SKM-1 treated with dmso at 0.1 percent for 144 hours (cell line): Measurements from ENCODE around the gene CYP1B1.
"Not testable (repeated sequence)": the region's sequence is repeated elsewhere in the genome, so short reads cannot be mapped to it uniquely, and the experiment has no call there.

Experiments used
- DNase-seq: peaks from one replicate; lab custom pipeline; 2025; ENCODE audit not compliant: unreplicated experiment; lab: John Stamatoyannopoulos, UW

CYP1B1 gene

GRCh38 chr2:38099099-38100028 is 23.4 kb upstream of the CYP1B1 start:
- DNase-seq = no peak

- DNase-seq = no peak
These were observed 22.6 kb upstream of the CYP1B1 start for GRCh38 chr2:38098421-38099098.

- DNase-seq = no peak
These were observed 22.0 kb upstream of the CYP1B1 start for GRCh38 chr2:38097988-38098385.

DNA sequence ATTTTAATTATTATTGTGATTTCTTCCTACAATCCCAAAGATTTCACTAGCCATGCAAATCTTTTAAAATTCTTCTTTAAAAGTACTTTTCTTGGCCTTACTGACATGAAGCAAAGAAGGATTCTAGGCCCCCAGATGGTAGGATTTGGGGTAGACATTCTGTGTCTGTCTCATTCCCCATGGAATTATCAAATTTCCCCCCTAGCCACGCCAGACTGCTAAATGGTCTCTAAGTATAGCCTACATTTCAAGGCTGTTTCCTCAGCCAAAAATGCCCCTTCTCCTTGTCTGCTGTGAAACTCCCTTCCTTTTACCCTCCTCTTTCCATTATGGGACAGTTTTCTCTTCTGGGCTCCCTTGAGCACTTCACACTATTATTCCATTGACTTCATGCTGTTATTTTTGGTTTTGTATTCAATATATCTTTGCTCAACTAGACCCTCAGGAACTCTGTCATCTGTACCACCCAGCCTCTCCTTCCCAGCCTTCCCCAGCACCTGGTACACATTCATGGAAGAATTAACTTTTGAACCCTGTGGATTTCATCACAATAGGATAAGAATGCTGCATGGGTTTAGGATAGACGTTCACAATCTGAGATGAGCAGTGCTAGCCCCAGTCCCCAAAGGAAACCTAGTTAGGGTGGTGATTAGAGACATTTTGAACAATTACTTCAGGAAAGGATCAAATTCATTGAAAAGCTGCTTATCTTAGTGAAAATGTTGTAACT is 21.5 kb upstream of the CYP1B1 start:
- no peak for DNase-seq

DNA sequence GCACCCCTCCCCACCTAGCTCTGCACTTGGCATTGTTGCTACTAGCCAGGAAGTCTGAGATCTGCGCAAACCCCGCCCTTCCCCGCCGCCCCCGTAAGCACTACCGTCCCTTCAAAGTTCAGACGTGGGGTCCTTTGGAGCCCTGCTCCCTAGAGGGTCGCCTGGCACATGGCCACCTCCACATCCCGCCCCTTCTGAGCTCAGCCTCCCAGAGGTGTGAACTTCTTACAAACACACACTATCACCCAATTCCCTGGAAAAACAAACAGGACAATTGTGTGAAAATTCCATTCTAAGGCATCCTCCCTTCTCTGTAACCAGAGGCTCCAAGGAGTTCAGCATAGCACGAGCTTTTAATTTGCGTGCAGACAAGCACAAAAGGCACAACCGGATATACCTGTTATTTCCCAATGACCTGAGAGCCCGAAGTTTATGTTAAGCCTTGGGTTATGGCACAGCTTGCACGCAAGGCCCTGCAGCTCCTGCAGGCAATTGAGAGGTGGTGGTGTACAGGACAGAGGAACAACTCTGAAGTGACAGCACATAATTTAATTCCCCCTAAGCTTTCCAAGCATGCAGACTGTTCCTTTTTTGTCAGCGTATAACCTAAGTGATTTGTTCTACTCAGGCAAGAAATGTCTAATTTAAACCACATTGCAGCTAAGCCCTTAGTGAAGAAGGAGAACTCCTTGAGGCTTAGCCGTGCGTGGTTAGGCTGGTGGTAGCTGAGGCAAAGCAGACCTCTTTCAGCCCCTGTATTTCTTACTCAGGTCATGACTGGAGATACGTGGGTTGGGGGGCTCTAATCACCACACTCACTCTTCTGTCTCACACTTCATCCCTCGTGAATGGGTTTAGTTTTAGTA is 20.3 kb upstream of the CYP1B1 start:
- peak; percentile 84 for DNase-seq

GRCh38 chr2:38095079-38095995 is 19.4 kb upstream of the CYP1B1 start:
- no peak for DNase-seq

- DNase-seq = no peak
These were observed 17.7 kb upstream of the CYP1B1 start for GRCh38 chr2:38093527-38094165.

DNA sequence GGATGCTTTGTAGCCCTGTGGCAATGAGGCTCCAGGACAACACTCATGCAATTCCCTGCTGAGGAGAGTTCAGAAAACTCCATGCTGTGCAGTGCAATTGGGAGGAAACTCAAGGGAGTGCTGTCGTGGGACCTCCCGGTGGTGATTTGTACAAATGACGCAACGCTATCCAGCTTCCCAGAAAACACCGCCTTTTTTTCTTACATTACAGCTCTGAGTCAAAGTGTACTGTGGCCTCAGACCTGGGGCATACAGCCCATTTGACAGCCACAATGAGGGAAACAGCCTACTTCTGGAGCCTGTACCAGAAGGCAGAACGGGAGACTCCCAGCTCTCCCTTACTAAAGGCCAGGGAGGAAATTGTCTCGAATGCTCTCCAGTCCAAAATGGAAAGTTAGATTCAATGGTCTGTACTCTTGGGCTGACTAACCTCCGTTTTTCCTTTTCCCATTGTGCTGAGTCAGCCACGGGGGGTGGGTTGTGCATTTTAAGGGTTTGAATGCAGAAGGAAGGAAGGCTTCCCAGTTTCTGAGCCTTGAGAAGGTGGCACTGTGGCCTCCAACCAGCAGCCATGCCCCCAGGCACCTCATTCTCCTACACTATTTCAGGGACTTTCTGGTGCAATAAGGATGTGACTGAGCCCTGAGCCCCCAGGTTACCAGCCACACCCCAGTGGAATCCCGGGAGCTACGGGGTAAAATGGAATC is 16.4 kb upstream of the CYP1B1 start:
- no peak for DNase-seq

DNA sequence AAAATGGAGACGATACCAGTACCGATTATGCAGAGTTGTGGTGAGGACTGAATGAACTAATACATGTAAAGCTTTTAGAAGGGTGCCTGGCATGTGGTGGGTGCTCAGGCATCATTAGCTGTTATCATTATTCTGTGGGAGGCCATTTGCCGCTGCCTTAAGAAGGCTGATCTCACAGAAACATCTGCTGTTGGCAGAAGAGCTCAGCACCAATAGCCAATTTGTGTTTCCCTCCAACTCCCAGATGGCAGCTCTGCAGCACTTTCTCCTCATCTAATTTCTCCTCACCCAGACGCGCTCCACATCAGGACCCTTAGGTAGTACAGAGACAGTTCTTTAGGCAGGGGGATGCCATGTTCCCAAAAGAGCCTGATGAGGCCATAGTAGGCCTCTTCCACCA is 15.8 kb upstream of the CYP1B1 start:
- no peak for DNase-seq

DNA sequence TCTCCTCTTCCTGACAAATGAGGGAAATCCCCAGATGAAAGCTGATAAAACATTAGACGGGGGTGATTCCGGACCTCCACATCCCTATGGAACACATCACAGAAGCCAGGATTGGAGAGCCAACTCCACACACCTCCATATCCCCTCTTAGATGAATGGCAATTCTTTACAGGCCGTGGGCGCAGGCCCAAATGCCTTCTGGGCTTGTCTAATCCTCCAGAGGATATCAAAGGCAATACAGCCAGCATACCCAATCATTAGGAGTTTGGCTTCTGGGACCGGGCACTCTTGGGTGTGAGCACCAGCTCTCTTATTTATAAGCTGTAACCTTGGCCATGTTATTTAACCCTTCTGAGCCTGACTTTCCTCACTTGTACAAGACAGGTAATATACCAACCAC is 15.0 kb upstream of the CYP1B1 start:
- DNase-seq = no peak

DNA sequence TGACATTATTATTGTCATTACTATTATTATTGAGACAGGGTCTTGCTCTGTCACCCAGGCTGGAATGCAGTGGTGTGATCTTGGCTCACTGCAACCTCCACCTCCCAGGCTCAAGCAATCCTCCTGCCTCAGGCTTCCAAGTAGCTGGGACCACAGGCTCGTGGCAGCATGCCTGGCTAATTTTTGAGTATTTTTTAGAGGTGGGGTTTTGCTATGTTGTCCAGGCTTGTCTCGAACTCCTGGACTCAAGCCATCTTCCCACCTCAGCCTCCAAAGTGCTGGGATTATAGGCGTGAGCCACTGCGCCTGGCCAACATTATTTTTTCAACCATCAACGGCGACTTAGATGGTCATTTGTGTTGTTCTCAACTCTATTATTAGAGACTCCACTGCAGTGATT is 14.3 kb upstream of the CYP1B1 start:
- DNase-seq = not testable (repeated sequence)

DNA sequence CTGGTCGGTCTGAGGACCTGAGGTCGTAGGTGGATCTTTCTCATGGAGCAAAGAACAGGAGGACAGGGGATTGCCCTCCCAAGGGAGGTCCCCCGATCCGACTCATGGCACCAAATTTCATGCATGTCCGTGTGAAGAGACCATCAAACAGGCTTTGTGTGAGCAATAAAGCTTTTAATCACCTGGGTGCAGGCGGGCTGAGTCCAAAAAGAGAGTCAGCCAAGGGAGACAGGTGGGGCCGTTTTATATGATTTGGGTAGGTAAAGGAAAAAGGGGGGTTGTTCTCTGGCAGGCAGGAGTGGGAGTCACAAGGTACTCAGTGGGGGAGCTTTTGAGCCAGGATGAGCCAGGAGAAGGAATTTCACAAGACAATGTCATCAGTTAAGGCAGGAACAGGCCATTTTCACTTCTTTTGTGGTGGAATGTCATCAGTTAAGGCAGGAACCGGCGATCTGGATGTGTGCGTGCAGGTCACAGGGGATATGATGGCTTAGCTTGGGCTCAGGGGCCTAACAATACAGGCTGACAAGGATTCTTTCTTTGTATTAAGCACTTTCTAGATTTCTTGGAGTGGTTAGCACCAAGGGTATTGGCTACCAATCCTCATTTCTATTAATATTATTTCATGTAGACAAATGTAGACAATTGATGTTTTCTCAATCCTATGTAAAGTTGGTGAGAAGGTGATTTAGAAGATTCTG is 10.2 kb upstream of the CYP1B1 start:
- not testable (repeated sequence) for DNase-seq

DNA sequence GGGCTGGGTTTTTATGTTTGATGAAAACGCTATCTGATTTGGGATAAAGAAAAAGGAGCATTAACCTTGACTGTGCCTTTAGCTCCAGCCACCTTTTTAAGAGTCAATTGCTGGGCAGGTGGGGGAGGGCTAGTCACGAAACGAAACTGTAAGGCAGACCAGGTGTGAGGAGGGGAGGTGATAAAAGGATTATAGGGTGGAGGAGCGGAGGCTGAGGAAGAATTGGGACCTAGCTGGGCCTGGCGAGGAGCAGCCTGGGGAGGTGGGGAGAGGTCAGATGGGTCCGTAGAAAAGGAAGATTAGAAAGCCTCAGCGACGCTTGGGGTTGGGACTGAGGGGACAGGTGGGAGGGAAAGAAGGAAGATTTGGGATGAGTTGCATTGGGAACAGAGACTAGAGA is 8.6 kb upstream of the CYP1B1 start:
- not testable (repeated sequence) for DNase-seq

- not testable (repeated sequence) for DNase-seq
These were observed 6.8 kb upstream of the CYP1B1 start for GRCh38 chr2:38082727-38083126.

DNA sequence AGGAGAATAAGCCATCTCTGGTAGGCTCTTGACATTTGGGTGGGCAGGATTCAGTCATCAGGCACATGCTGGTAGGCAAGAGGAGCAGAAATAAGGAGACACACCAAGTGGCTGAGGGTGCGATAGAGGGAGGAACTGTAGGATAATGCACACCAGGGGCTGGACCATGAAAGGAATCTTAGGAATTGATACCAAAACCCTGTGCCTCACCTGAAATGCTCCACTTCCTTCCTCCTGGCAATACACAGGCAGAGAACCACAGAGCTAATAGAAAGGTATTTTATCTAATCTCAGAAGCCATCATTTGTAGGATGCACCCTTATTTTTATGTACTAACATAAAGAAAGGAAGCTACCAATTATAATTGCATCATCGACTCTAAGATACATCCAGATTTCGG is 4.4 kb upstream of the CYP1B1 start:
- no peak for DNase-seq

- DNase-seq = no peak
These were observed 3.4 kb upstream of the CYP1B1 start for GRCh38 chr2:38079116-38080052.

- DNase-seq = no peak
These were observed 1.4 kb upstream of the CYP1B1 start for GRCh38 chr2:38077431-38077769.
